ENCODE data around the gene ECE1. TPM values are rescaled to one million over a fixed set of nuclear protein-coding genes. Genes with fewer than 3 reads are reported as not detected.

The ECE1 gene
- total and polyA plus RNA-seq, 10 of the 15 experiments (the other 5 are each of a cell fraction or from before 2014, with no cell fraction given), result 0.97 to 81.0 (median 37.0) TPM

- 2% methylated on average over 17 of the region's 17 CpGs for WGBS (ENCODE audit: insufficient coverage, insufficient replicate concordance, low lambda C conversion rate, missing lambda C conversion rate)
- TF ChIP-seq CTCF (IDR thresholded peaks at IDR 0.05 in 2 of 3, conservative IDR thresholded peaks at IDR 0.05 in 1 of 3; ENCODE audit: control insufficient read depth in 2 of 3, extremely low read depth in 1 of 3, insufficient read depth in 1 of 3, low read depth in 3 of 3, low read length in 3 of 3) (no peak), IKZF1 (conservative IDR thresholded peaks at IDR 0.05) (no peak; the same call in 1 of the 2 replicates), CUX1 (IDR thresholded peaks at IDR 0.05; ENCODE audit: insufficient replicate concordance, low read depth, low read length) (peak; percentile 49), MTA3 (IDR thresholded peaks at IDR 0.05; ENCODE audit: borderline replicate concordance, low read length) (0 out of 2 replicates have a peak, but pooled peaks have one; percentile 8), CBFB (IDR thresholded peaks at IDR 0.05; ENCODE audit: low read depth) (no peak), ASH2L (IDR thresholded peaks at IDR 0.05; ENCODE audit: borderline replicate concordance, low read depth) (no peak), WRNIP1 (IDR thresholded peaks at IDR 0.05; ENCODE audit: borderline replicate concordance, low read depth, low read length) (no peak), TCF3 (IDR thresholded peaks at IDR 0.05; ENCODE audit: borderline replicate concordance, insufficient read depth, low read depth, low read length) (peak; percentile 76; the same call in 1 of the 2 replicates), ESRRA (IDR thresholded peaks at IDR 0.05; ENCODE audit: low read length) (no peak), ZNF274 (IDR thresholded peaks at IDR 0.05; ENCODE audit: insufficient read depth, insufficient read length) (no peak), SUPT20H (IDR thresholded peaks at IDR 0.05; ENCODE audit: borderline replicate concordance, control insufficient read depth, low read depth, low read length) (no peak)
Observed at GRCh38 chr1:21293537-21294265, 3.4 kb upstream of the ECE1 start.

More at GRCh38 chr1:21293537-21294265, 3.4 kb upstream of the ECE1 start:
- intact Hi-C loops (cut with micrococcal nuclease; ENCODE audit: unreplicated experiment) (loop anchor here (1.0 kb wide), 3 partner anchors 31 to 50 kb away; no protein-coding TSS in a partner anchor), in situ Hi-C loops (cut with MboI) (no loop called here)
- ChIA-PET RAD21 (ENCODE audit: unreplicated experiment) (interaction anchor here (0.5 to 5.5 kb wide), 14 partner anchors 19 to 74 kb away, joined by 3 to 97 read pairs (median 7); no protein-coding TSS in a partner anchor), POLR2A (interaction anchor here (0.5 to 7.1 kb wide), 5 partner anchors 31 to 138 kb away, joined by 3 to 88 read pairs (median 58); no protein-coding TSS in a partner anchor), CTCF (interaction anchor here (1.1 to 19.3 kb wide), 9 partner anchors 23 to 75 kb away, joined by 3 to 131 read pairs (median 19); no protein-coding TSS in a partner anchor), SMC1A (ENCODE audit: uncharacterized antibody, unreplicated experiment) (interaction anchor here (0.8 to 7.7 kb wide), 14 partner anchors 22 to 233 kb away, joined by 3 to 123 read pairs (median 6); no protein-coding TSS in a partner anchor)
- TSS peak; percentile 79 for BruUV-seq (replicated peaks)
- H3K4me3 ChIP-seq, result peak overlapping the region; percentile 72
- no peaks in the 10 kb centered on the region; the same call in 1 of the 2 replicates for H3K79me2 ChIP-seq (ENCODE audit: control insufficient read depth, insufficient read depth, low read length)
- ATAC-seq (peak; percentile 52), FAIRE-seq (no peak), DNase-seq (ENCODE audit: low read depth, low spot score) (peak; percentile 74)
- peak overlapping the region; percentile 96 for H3K27ac ChIP-seq (ENCODE audit: control insufficient read depth, insufficient read depth)
- peak overlapping the region; percentile 99 for H3K4me2 ChIP-seq (ENCODE audit: control insufficient read depth, insufficient read depth)
- H3K9me3 ChIP-seq (replicated peaks; ENCODE audit: control insufficient read depth, insufficient read depth, low read length), result no peaks in the 10 kb centered on the region
- H3K4me1 ChIP-seq (ENCODE audit: control insufficient read depth, insufficient read depth, low read length), result peaks cover 65% of the 10 kb centered on the region
- peak overlapping the region; percentile 38 for H2AFZ ChIP-seq (ENCODE audit: control insufficient read depth, low read depth, low read length)
- H3K9ac ChIP-seq (ENCODE audit: control insufficient read depth, insufficient read depth, low read length), result peak overlapping the region; percentile 73
- no peaks in the 10 kb centered on the region for H3K27me3 ChIP-seq (replicated peaks in 1 of 2; ENCODE audit: control insufficient read depth in 2 of 2, insufficient read depth in 2 of 2, low read length in 1 of 2)
- H3K36me3 ChIP-seq (ENCODE audit: control insufficient read depth in 2 of 2, insufficient read depth in 2 of 2, low read length in 1 of 2), result peaks cover 0 to 9% of the 10 kb centered on the region in 2 experiments; a peak in 2 of 4 replicates
- H4K20me1 ChIP-seq (ENCODE audit: control insufficient read depth, insufficient read depth), result no peaks in the 10 kb centered on the region

All from GM12878 (cell line).